HCT116 (cell line): ENCODE measurements around the gene WNT11.

ENCODE experiments used
- EZH2 ChIP-seq: fragments of 200-600 bp; sonication (generic); IDR thresholded peaks from 2 replicates; pipeline ENCODE4 v1.6.1; 2017; ENCODE audit warnings: antibody characterized with exemption, mixed run types
- POLR2A ChIP-seq: IDR thresholded peaks from 2 replicates; pipeline ENCODE4 v1.7.0; 2011; ENCODE audit warnings: borderline replicate concordance; ENCODE audit not compliant: insufficient read depth, insufficient read length; ENCODE audit errors: extremely low read depth
- POLR2AphosphoS5 ChIP-seq: IDR thresholded peaks from 2 replicates; pipeline ENCODE4 v1.6.1; 2011; ENCODE audit warnings: mild to moderate bottlenecking, low read depth, low read length, moderate library complexity
- TF ChIP-seq, protein P1 (sequence below), 3 experiments: fragments of 200-600 bp in 1 of 3; sonication (generic) in 1 of 3; IDR thresholded peaks in 2 of 3; conservative IDR thresholded peaks in 1 of 3; 2 replicates each; pipeline ENCODE4 v1.5.1; 2012 to 2017; ENCODE audit warnings: low read depth in 2 of 3, low read length in 2 of 3, antibody characterized with exemption in 1 of 3, borderline replicate concordance in 1 of 3, control low read depth in 1 of 3, mild to moderate bottlenecking in 1 of 3, mixed read lengths in 1 of 3, mixed run types in 1 of 3, moderate library complexity in 1 of 3; ENCODE audit not compliant: insufficient read depth in 1 of 3

DNA sequence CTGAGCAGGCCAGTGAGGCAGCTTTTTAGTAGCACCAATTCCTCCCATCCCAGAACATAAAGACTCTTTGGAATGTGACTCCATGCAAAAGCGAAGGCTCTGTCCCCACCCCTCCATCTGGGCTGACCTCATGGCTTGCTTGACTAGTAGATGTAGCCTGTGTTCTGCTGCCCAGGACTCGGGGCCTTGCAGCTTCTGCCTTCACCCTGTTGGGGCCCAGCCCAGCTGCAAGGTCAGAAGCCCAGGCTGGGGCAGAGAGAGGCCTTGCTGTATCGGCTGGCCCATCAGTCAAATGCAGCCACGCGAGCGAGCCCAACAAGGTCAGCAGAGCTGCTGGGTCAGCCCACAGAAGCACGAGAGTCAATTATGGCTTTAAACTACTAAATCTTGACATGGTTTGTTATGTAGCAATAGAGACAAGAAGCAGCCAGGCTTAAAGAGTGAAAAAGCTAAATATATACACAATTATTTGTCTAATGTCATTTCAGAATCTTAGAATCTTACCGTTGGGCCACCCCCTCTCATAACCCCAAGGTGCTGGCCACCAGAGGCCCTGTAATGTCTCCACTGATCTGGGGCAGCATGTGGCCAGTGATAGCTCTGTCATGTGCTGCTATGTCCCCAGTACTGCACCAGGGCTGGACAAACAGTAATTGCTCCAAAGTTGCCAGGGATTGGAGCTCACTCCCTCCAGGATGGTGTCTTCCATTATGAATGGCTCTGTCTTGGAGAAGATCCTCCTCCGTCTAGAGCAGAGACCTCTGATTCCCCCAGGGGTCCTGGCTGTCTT is 10.4 kb upstream of the WNT11 start:
- TF ChIP-seq, protein P1, sequence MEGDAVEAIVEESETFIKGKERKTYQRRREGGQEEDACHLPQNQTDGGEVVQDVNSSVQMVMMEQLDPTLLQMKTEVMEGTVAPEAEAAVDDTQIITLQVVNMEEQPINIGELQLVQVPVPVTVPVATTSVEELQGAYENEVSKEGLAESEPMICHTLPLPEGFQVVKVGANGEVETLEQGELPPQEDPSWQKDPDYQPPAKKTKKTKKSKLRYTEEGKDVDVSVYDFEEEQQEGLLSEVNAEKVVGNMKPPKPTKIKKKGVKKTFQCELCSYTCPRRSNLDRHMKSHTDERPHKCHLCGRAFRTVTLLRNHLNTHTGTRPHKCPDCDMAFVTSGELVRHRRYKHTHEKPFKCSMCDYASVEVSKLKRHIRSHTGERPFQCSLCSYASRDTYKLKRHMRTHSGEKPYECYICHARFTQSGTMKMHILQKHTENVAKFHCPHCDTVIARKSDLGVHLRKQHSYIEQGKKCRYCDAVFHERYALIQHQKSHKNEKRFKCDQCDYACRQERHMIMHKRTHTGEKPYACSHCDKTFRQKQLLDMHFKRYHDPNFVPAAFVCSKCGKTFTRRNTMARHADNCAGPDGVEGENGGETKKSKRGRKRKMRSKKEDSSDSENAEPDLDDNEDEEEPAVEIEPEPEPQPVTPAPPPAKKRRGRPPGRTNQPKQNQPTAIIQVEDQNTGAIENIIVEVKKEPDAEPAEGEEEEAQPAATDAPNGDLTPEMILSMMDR (IDR thresholded peaks at IDR 0.05 in 2 of 3, conservative IDR thresholded peaks at IDR 0.05 in 1 of 3; ENCODE audit: borderline replicate concordance in 1 of 3, insufficient read depth in 1 of 3, low read depth in 2 of 3, low read length in 2 of 3), result no peak
- TF ChIP-seq POLR2A (no peak), EZH2 (no peak), POLR2AphosphoS5 (no peak)
